GM19397 (cell line): ENCODE measurements around the gene CDC42.
A peak's percentile ranks its signal among the peaks of the same experiment; 100 is the strongest.

Experiments used
- ATAC-seq: cut with Tn5 transposase; IDR thresholded peaks from one replicate; pipeline ENCODE4 v1.9.1; 2021; ENCODE audit warnings: mild to moderate bottlenecking, moderate library complexity; ENCODE audit not compliant: unreplicated experiment

Gene CDC42

DNA sequence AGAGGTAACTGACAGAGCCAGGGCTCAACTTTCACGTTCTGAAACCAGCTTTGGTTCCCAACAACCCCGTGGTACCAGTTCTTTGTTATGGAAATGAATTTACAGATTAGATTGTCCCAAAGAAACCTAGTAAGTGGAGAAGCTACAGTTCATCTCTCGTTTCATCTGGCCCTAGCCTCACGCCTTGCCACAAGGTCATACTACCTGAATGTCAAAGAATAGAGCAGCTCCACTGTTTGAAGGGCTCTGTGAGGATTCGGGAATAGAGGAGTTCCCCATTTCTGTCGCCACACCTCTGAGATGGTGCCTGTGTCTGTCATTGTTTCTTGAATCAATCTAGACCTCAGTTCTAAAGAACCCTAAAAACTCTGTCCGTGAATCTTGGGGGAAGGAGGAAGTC, 15.0 kb upstream of the CDC42 start:
- ATAC-seq, result no peak

DNA sequence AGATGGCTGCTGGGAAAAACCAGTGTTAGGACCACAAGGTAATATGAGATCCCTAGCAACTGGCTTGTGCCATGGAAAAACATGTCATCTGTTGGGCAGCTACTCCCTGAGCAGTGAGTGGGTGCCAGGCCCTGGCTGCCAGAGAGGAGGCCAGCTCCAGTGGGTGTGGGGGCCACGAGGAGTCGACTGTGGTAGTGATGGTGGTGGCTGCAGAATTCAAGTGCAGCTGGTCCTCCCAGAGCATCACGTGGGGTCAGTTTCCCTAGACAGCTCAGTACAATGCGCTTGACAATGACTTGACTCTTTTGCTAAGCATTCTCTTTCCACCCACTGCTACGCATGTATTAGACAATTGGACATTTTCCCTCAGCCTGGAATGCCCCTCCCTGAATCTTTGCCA, 14.5 kb upstream of the CDC42 start:
- ATAC-seq, result no peak

DNA sequence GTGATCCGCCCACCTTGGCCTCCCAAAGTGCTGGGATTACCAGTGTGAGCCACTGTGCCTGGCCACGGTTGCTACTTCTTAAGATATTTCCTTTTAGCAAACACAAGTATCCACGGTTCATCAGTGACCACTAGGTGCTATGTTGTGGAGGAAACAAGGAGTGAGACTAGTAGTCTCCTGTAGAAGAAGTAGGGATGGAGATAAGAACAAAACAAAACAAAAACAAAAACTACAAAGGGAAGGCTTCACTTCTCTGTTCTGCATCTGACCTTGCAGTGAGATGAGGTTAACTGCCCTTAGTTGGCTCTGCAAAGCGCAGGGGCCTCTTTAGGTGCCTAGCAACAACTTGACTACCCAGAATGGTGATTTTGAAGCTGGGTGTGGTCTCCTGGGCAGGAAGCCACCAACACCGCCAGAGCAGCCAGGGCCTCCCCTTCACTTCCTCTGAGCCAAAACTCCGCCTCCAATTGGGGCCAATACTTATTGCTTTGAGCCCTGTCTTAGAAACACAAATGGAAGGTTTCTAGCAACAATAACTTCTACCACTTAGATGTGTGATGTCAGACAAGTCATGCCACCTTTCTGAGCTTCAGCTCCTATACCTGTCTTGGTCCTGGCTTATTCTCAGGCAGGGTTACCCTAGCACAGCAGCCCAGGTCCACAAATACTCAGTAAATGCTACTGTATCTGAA, 12.8 kb upstream of the CDC42 start:
- peak; percentile 96 for ATAC-seq

DNA sequence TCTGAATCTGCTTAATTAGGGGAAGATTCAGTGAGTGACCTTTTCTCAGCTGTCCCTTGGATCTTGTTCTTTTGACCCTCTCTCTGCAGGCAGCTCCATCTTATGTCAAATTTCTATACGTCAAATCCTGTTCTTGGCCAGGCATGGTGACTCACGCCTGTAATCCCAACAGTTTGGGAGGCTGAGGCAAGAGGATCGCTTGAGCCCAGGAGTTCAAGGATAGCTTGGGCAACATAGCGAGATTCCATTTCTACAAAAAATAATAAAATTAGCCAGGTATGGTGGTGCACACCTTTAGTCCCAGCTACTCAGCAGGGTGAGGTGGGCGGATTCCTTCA, 12.3 kb upstream of the CDC42 start:
- ATAC-seq, result no peak

DNA sequence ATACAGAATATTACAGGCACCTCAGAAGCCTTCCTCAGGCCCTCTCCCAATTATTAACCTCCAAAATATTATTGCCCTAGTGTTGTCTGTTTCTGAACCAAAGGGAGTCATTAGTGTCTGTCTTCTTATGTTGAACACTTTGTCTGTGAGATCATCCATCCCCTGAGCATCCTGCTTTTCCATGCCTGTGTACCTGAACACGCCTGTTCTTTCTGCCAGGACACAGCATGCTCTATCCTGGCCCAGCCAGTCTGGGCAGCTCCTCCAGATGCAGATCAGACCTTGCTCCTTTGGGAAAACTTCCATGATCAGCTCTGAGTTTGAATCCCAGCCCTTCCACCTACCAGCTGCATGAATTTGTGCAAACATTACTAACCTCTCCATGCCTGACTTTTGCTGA, 11.0 kb upstream of the CDC42 start:
- no peak for ATAC-seq

DNA sequence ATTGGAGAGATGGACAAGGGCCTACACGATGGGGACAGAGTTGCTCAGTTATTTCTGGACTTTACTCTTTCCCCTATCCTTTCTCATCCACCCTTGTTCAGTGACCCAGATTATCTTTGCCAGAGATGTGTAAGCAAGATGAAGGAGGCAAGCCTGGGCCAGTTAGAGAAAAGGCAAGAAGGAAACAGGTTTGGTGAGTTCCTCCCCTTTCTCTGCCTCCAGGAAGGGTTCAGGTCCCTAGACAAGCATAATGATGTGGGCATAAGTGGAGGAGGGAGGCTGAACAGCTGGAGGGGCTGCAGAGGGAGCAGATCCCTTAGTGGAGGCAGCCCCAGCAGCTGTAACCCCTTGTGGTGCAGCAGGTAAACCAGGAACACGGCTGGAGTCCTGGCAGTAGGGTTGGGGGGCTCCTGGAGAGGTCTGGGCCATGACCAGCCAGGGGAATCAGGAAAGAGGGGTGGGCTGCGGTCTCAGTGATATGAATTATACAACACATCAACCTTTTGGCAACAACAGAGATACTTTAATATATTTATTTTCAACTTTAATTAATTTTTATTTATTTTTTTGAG, 9.2 kb upstream of the CDC42 start:
- no peak for ATAC-seq

DNA sequence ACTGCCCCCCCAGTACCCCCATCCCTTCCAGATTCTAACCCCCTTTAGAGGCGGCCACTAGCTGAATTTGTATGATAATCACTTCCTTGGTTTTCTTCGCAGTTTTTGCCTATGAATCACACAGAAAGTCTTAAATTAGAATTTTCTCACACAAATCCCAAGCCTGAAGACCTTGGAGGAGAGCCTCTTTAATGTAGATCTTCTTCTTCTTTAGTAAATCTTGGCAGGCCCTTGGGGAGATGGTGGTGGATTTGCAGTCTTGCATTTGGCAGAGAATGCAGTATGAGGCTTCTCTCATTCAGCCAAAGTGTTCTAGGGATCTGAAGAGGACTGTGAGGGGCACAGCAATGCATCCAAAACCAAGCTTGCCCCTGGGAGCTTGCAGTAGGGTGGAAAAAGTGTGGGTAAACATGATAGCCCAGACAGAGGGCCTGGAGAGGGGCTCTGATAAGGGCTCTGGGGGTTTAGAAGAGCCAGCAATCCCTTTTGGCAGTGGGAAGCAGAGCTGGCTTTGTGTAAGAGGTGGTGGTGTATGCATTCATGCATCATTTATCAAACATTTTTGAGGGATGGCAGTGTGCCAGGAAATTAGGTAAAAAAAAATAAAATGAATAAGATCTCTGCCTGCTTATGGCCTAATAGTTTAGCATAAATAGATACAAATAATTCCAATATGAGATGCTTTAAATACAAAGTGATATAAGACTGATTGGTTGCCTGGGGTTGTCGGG, 7.7 kb upstream of the CDC42 start:
- no peak for ATAC-seq

DNA sequence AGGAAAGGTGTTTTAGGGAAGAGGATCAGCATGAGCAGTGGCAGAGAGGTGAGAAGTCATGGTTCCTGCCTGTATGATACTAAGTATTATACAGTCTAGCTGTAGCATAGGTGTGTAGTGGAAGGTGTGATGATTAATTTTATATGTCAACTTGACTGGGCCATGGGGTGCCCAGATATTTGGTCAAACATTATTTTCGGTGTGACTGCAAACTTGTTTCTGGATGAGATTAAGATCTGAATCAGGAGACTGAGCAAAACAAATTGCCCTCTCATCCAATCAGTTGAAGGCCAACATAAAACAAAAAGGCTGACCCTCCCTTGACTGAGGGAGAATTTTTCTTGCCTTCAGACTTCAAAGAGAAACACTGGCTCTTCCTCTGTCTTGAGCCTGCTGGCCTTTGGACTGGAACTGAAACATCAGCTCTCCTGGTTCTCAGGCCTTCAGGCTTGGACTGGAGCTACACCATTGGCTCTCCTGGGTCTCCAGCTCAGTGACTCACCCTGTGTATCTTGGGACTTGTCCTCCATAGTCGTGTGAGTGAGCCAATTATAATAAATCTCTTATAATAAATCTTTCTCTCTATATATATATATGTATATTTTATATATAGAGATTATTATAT, 6.8 kb upstream of the CDC42 start:
- no peak for ATAC-seq

DNA sequence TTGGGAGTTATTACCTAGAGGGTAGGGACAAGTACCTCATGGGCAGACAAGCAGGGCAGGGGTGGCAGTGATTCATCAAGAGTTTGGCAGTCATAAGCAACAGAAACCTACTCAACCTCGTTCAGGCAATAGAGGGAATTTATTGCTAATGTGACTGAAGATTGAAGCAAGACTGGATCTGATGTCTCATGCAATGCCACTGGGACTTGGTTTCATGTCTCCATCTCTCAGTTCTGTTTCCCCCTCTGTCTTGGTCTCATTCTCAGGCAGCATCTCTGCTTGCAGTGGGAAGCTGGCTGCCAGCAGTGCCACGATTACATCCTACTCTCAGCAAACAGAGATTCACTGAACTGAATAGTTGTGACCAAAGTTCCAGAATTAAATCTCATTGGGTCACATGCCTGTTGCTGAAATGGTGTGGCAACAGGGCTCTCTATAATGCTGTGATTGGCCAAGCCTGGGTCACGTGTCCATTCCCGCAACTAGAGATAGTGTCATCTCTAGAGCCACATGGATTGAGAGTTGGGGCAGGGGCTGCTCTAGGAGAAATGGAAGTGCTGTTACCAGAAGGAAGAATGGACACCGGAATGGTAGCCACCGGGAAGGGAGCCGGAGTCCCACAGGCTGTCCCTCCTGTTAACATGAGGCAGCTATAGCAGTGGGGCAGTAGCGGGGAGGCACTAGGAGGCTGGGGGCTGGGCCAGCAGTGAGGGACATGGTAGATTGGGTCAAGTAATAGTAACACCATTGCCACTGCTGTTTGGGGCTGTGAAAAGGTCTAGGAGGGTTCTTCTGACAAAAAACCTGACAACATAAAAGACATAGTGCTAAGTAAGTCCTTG, 3.9 kb upstream of the CDC42 start:
- no peak for ATAC-seq

DNA sequence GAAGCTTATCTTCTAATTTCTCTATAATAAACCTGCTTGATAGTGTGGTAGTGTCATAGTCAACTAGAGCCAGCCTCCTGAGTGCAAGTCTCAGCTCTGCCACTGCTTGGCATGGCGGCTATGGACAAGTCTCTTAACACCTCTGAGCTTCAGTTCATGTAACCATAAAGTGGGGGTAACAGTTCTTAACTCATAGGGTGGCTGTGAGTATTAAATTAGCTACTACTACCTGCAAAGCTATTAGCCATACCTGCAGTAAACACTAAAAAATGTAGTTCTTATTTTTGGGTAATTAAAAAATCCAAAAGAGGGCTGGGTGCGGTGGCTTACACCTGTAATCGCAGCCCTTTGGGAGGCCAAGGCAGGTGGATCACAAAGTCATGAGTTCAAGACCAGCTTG, 2.2 kb upstream of the CDC42 start:
- no peak for ATAC-seq

DNA sequence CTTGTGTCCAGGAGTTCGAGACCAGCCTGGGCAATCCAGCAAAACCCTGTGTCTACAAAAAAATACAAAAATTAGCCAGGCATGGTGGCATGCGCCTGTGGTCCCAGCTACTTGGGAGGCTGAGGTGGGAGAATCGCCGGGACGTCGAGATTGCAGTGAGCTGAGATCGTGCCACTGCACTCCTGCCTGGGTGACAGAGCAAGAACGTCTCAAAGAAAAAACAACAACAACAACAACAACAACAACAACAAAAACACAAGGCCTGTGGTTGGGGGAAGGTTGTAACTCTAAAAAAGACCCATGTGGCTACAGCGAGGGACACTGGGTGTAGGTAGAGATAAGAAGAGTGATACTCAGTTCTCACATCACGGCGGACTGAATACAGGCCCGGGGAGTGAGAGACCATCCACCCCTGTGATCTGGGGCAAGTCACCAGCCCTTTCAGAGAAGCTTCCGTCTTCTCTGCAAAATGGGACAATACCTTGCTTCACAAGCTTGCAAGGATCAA, 848 bp upstream of the CDC42 start:
- ATAC-seq, result no peak

DNA sequence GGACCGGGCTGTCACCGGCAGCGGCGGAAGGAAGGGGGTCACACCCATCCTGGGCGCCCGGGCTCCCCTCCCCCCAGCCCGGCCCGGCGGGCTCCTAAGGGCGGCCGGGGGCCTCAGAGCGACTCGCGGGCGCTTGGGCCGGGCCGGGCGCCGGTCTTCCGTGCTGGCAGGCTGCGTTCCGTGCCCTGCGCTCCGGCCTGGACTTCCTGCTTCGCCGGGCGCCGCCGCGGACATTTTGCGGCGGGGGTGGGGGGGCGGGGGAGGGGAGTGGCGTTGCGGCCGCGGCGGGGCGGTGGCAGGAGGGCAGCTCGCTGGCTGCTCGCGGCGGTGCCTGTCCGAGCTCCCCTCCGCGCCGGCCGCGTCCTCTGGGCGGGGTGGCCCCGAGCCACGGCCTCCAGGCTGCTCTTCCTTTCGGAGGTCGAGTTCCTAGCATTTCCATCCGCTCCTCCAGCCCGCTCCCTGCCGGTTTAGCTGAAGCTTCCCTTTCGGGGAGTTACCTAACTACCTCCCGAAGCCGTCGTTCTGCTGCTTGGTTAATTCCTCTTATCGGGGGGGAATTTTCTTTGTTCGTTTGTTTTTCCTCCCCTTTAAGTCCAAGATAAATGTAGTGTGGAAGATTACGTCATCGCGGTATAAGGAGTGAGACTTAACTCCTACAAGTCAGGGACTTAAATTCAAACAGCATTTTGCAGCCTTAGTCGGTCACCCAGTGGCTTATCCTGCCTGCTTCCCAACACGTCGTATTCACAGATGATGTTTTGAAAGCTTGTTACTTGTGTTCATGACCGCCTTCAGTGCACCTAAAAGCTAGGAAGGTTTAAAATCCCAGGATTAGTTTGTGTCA, 730 bp downstream of the CDC42 start:
- ATAC-seq, result peak; percentile 42

DNA sequence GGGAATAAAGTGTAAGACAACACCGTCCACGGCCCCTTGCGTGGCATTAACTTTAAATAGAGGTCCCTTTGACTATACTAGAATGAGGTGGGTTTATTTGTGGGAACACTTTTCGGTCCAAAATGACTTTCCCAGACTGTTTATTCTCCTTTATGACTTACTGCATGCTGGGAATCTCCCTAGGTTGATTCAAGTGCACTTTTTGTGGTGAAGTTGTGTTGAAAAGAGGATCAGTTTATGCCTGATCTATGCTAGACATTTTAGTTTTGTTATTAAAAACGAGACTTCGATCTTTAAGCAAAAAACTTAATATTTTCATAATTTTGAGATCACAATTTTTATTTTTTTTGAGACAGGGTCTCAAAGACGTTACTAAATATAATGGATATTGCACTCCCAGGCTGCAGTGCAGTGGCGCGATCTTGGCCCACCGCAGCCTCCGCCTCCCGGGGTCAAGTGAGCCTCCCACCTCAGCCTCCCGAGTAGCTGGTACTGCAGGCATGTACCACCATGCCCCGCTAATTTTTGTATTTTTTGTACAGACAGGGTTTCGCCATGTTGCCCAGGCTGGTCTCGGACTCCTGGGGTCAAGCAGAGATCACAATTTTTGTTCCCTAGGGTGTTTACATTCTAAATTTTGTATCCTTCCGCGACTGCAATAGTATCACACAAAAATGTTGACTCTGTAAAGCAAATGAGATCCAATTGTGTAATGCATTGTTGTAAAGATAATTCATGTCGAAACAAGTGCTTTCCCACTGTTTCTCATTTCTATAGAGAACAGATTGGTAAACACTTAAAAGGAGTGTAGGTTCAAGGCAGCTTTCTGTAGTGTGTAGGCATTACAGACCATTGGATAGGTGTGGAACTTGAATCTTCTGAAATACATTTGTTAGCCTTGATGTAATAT, 1.6 kb downstream of the CDC42 start:
- no peak for ATAC-seq

DNA sequence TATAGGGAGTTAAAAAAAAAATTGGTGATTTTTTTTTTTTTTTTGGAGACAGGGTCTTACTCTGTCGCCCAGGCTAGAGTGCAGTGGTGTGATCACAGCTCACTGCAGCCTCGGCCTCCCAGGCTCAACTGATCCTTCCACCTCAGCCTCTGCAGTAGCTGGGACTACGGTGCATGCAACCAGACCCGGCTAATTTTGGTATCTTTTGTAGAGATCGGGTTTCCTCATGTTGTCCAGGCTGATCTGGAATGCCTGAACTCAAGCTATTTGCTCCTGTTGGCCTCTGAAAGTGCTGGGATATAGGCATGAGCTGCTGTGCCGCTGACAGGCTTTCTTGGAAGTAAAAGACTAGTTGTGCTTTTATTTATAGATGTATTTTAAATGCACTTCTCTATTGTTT, 3.0 kb downstream of the CDC42 start:
- no peak for ATAC-seq

DNA sequence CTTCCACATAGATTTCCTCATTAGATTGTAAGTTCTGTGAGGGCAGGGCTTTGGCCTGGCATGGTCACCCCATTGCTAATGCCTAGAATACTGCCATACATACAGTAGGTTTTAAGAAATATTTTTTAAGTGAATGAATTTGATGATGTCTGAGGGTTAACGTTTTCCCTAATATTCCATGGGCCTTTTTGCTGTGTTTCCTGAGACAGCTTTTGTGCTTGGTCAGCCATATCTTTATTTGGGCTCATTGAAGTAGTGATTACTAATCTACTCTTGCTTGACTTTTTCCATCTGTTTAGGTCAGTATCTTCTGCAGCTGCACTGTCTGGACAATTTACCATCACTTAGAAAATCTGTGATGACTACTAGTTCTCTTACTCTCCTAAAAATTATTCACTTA, 3.5 kb downstream of the CDC42 start:
- ATAC-seq, result no peak

DNA sequence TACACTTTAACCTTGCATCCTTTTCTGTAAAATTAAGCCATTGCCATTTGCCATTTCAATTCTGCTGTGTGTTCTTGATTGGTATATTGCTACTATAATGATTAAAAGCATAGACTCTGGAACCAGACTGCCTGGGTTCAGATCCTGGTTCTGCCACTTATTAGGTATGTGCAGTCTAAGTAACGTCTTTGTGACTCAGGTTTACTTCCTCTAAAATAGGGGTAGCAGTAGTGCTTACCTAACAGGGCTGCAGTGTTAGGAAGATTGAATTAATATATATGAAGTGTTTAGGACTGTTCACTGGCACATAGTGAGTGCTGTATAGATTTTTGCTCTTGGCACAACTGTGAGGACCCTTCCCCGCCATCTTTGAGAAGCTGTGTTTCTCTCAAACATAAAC, 4.4 kb downstream of the CDC42 start:
- no peak for ATAC-seq

DNA sequence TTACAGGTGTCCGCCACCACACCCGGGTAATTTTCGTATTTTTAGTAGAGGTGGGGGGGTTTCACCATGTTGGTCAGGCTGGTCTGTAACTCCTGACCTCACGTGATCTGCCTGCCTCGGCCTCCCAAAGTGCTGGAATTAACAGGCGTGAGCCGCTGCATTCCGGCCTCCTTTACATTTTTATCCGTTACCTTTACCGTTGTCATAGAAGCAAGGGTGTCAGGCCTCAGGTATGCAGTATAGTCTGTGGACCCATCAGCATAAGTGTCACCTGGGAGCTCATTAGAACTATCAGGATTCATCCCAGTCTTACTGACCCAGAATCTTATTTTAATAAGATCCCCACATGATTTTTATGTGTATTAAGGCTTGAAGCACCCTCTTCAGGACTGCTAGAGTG, 5.4 kb downstream of the CDC42 start:
- ATAC-seq, result no peak

DNA sequence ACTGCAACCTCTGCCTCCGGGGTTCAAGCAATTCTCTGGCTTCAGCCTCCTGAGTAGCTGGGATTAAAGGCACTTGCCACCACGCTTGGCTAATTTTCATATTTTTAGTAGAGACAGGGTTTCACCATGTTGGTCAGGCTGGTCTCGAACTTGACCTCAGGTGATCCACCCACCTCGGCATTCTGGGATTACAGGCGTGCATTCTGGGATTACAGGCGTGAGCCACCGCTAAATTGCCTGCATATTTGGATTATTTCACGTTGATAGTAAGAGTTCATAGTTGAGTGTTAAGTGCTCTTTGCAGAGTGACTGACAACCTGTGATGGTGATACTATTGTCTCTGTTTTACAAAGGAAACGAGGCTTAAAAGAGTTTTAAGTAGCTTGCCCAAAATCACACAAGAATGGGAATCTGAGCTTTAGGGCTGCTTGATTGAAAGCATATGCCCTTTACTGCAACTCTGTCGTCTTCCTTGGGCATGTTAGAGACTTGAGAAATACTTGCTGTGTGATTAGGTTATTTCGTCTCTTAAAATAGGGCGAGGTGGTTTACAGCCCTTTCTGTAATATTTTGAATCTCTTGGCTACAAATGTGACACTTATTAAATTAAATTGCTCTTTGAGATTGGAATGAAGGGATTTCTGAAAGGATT, 12.4 kb downstream of the CDC42 start:
- no peak for ATAC-seq

DNA sequence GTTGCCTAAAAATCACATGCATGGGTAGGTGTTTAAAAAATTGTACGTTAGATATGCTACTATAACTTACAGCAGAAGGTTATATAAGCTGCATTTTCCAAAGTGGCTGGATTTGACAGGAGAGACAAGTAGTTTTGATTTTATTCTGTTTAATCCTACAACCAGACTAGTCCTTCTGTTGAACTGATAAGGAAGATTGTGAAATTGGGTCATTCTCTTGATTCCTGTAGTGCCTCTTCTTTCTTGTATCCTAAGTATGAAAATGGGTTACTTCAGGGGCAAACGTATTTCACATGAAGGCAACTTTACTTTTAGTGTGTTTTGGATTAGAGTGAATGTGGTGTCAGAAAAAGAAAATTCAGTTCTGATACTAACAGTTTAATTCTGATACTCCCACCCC, 19.0 kb downstream of the CDC42 start:
- no peak for ATAC-seq
